DMS53 treated with DMSO at 0.1 percent for 48 hours (cell line): ENCODE data around the gene MEF2A.
"Not testable (repeated sequence)": the region's sequence is repeated elsewhere in the genome, so short reads cannot be mapped to it uniquely, and the experiment has no call there.

Experiments used
- DNase-seq: peaks from one replicate; lab custom pipeline; 2025; ENCODE audit not compliant: unreplicated experiment; lab: John Stamatoyannopoulos, UW

The MEF2A gene

GRCh38 chr15:99727330-99727729 is 161.5 kb downstream of the MEF2A start:
- no peak for DNase-seq

- no peak for DNase-seq
Measured at GRCh38 chr15:99727733-99728132, 161.9 kb downstream of the MEF2A start.

GRCh38 chr15:99728916-99729315 is 163.1 kb downstream of the MEF2A start:
- DNase-seq: no peak

- DNase-seq: no peak
Measured at GRCh38 chr15:99729327-99729726, 163.5 kb downstream of the MEF2A start.

- DNase-seq: no peak
Measured at GRCh38 chr15:99729920-99730319, 164.1 kb downstream of the MEF2A start.

GRCh38 chr15:99731336-99732123 is 165.7 kb downstream of the MEF2A start:
- DNase-seq: no peak

GRCh38 chr15:99732124-99732750 is 166.5 kb downstream of the MEF2A start:
- no peak for DNase-seq

GRCh38 chr15:99732751-99733267 is 167.0 kb downstream of the MEF2A start:
- DNase-seq: no peak

- DNase-seq: peak; percentile 73
Measured at GRCh38 chr15:99733268-99734039, 167.7 kb downstream of the MEF2A start, which contains the start of gene LYSMD4. Gene LYSMD4 (minus strand): TSS chr15:99733437. CDS start chr15:99731999, 1,438 bp downstream.

- not testable (repeated sequence) for DNase-seq
Measured at GRCh38 chr15:99734040-99734291, 168.2 kb downstream of the MEF2A start.

GRCh38 chr15:99734575-99734974 is 168.8 kb downstream of the MEF2A start:
- no peak for DNase-seq

- DNase-seq: no peak
Measured at GRCh38 chr15:99735868-99736267, 170.1 kb downstream of the MEF2A start.

- no peak for DNase-seq
Measured at GRCh38 chr15:99736702-99737101, 170.9 kb downstream of the MEF2A start.

GRCh38 chr15:99738021-99738847 is 172.4 kb downstream of the MEF2A start:
- DNase-seq: no peak

- no peak for DNase-seq
Measured at GRCh38 chr15:99741835-99742234, 176.1 kb downstream of the MEF2A start.

- no peak for DNase-seq
Measured at GRCh38 chr15:99744142-99744541, 178.4 kb downstream of the MEF2A start.

- no peak for DNase-seq
Measured at GRCh38 chr15:99745370-99746086, 179.7 kb downstream of the MEF2A start.

- DNase-seq: peak; percentile 12
Measured at GRCh38 chr15:99749386-99749785, 183.6 kb downstream of the MEF2A start.

- not testable (repeated sequence) for DNase-seq
Measured at GRCh38 chr15:99750326-99750725, 184.5 kb downstream of the MEF2A start.

- DNase-seq: no peak
Measured at GRCh38 chr15:99752556-99752955, 186.8 kb downstream of the MEF2A start.
